Coronary artery (tissue), 2 donors: ENCODE results near the gene FAM118B.

ENCODE experiments used
- DNase-seq: peaks from one replicate; pipeline ENCODE4 v3.0.0-alpha.2; 2017; ENCODE audit warnings: low spot score
- H3K27ac ChIP-seq, 2 donors: fragments of 200-600 bp; sonication (generic); one replicate each; pipeline ENCODE4 v1.5.1; 2016 to 2019
- H3K4me3 ChIP-seq: fragments of 200-600 bp; sonication (generic); 2 replicates; pipeline ENCODE4 v1.5.1; 2016; ENCODE audit warnings: mild to moderate bottlenecking, moderate library complexity
- CTCF ChIP-seq: fragments of 200-600 bp; sonication (generic); IDR thresholded peaks from one replicate; pipeline ENCODE4 v1.5.1; 2019; ENCODE audit warnings: antibody characterized with exemption

The FAM118B gene

GRCh38 chr11:126165757-126166156 lies 45.8 kb upstream of the FAM118B start:
- no peak for TF ChIP-seq CTCF
- no peak overlapping the region for H3K27ac ChIP-seq
- DNase-seq, result no peak

GRCh38 chr11:126166413-126166812 lies 45.2 kb upstream of the FAM118B start:
- no peak overlapping the region for H3K4me3 ChIP-seq
- TF ChIP-seq CTCF, result no peak
- DNase-seq, result no peak
- H3K27ac ChIP-seq, result no peak overlapping the region

More at GRCh38 chr11:126165757-126166156, 45.8 kb upstream of the FAM118B start:
- H3K4me3 ChIP-seq, result no peak overlapping the region

- no peak for TF ChIP-seq CTCF
- no peak overlapping the region for H3K4me3 ChIP-seq
- no peak for DNase-seq
- H3K27ac ChIP-seq, result no peak overlapping the region
Observed at GRCh38 chr11:126167488-126167887, 44.1 kb upstream of the FAM118B start.

- DNase-seq, result no peak
- no peak overlapping the region for H3K27ac ChIP-seq
- TF ChIP-seq CTCF, result no peak
- H3K4me3 ChIP-seq, result no peak overlapping the region
Observed at GRCh38 chr11:126169291-126169690, 42.3 kb upstream of the FAM118B start.

GRCh38 chr11:126172596-126173038 lies 39.0 kb upstream of the FAM118B start:
- DNase-seq, result no peak
- Histone ChIP-seq H3K4me3 (no peak overlapping the region), H3K27ac (no peak overlapping the region)
- no peak for TF ChIP-seq CTCF

- no peak for DNase-seq
- H3K4me3 ChIP-seq, result no peak overlapping the region
- no peak overlapping the region for H3K27ac ChIP-seq
- TF ChIP-seq CTCF, result no peak
Observed at GRCh38 chr11:126173257-126173656, 38.3 kb upstream of the FAM118B start.

GRCh38 chr11:126174816-126175215 lies 36.8 kb upstream of the FAM118B start:
- Histone ChIP-seq H3K4me3 (no peak overlapping the region), H3K27ac (no peak overlapping the region)
- no peak for TF ChIP-seq CTCF
- no peak for DNase-seq
